ENCODE data around the gene PPP1R13B. TPM values are rescaled to one million over a fixed set of nuclear protein-coding genes. Genes with fewer than 3 reads are reported as not detected.

PPP1R13B gene
- total and polyA plus RNA-seq, 2 donors from 2014 or later: 15.1 to 69.4 TPM

DNA sequence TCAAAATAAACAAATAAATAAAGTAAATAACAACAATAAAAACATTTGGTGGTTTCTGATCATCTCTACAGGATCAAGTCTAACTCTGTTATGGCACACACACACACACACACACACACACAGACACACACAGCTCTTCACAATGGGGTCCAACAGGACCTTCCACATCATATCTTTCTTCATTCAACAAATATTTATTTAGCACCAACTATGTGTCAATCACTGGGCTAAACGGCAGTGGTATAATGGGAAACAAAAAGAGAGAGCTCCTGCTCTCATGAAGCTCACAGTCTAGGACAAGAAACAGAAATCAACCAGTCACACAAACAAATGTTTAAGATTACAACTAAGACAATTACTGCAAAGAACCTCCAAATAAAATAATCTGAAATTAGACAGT, 9.3 kb downstream of the PPP1R13B start:
- DNase-seq: no peak
- TF ChIP-seq, protein P1, sequence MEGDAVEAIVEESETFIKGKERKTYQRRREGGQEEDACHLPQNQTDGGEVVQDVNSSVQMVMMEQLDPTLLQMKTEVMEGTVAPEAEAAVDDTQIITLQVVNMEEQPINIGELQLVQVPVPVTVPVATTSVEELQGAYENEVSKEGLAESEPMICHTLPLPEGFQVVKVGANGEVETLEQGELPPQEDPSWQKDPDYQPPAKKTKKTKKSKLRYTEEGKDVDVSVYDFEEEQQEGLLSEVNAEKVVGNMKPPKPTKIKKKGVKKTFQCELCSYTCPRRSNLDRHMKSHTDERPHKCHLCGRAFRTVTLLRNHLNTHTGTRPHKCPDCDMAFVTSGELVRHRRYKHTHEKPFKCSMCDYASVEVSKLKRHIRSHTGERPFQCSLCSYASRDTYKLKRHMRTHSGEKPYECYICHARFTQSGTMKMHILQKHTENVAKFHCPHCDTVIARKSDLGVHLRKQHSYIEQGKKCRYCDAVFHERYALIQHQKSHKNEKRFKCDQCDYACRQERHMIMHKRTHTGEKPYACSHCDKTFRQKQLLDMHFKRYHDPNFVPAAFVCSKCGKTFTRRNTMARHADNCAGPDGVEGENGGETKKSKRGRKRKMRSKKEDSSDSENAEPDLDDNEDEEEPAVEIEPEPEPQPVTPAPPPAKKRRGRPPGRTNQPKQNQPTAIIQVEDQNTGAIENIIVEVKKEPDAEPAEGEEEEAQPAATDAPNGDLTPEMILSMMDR (IDR thresholded peaks at IDR 0.05; ENCODE audit: borderline replicate concordance, extremely low read depth, insufficient read depth): no peak
- FAIRE-seq: no peak
- H3K4me1 ChIP-seq (ENCODE audit: control insufficient read depth in 2 of 3, insufficient read depth in 2 of 3, low read depth in 1 of 3, low read length in 3 of 3): peaks cover 0 to 7% (median 0%) of the 10 kb centered on the region in 3 donors
- intact Hi-C loops (cut with DNase I): no loop called here
- H3K9ac ChIP-seq (ENCODE audit: low read length in 3 of 3): no peak overlapping the region
- H3K9me3 ChIP-seq (ENCODE audit: control insufficient read depth in 2 of 3, insufficient read depth in 1 of 3, low read length in 3 of 3): no peaks in the 10 kb centered on the region
- no peak overlapping the region for H3K4me3 ChIP-seq (ENCODE audit: low read length in 3 of 3)
- no peaks in the 10 kb centered on the region for H3K36me3 ChIP-seq (ENCODE audit: control insufficient read depth in 2 of 3, insufficient read depth in 3 of 3, low read length in 3 of 3)
- no peak overlapping the region for H3K27ac ChIP-seq (ENCODE audit: low read depth in 2 of 2, low read length in 2 of 2)
- no peaks in the 10 kb centered on the region for H3K27me3 ChIP-seq (ENCODE audit: control insufficient read depth, insufficient read depth, low read length)

DNA sequence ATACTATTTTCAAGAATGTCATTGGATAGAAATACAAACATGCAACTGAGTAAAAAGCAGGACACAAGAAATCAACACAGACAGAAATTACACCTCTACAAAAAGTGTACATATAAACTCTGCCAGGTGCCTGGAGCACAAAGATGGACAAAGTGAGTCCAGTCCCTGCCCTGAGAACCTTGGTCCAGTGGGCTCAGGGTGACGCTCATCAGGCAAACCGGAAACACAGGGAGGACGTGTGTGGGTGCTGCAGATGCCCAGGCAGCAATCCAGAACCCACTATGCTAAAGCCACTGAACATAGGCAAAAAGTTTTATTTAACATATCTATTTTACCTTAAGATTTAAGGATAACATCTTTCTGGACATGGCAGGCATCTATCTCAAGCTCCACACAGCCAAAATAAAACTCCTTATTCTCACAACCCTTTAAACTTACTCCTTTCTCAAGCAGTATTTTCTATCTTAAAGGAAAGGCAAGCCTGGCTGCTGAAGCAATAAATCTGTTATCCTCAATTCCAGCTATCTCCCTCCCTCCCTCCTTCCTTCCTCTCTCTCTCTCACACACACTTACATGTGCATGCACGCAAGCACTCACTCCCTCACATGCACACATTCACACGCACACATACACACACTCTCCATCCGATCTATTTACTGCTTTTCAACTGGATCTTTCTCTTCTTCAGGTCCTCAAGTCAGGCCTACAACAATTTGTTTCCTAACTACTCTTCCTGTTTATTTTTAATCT, 10.2 kb downstream of the PPP1R13B start:
- H3K27me3 ChIP-seq (ENCODE audit: control insufficient read depth, insufficient read depth, low read length): no peaks in the 10 kb centered on the region
- no peaks in the 10 kb centered on the region for H3K36me3 ChIP-seq (ENCODE audit: control insufficient read depth in 2 of 3, insufficient read depth in 3 of 3, low read length in 3 of 3)
- intact Hi-C loops (cut with DNase I): no loop called here
- H3K9ac ChIP-seq (ENCODE audit: low read length in 3 of 3): no peak overlapping the region
- FAIRE-seq (no peak), DNase-seq (peak in 1 of 5 donors; percentile 55)
- no peak overlapping the region for H3K27ac ChIP-seq (ENCODE audit: low read depth in 2 of 2, low read length in 2 of 2)
- TF ChIP-seq, protein P1 (IDR thresholded peaks at IDR 0.05; ENCODE audit: borderline replicate concordance, extremely low read depth, insufficient read depth): no peak
- H3K9me3 ChIP-seq (ENCODE audit: control insufficient read depth in 2 of 3, insufficient read depth in 1 of 3, low read length in 3 of 3): no peaks in the 10 kb centered on the region
- H3K4me1 ChIP-seq (ENCODE audit: control insufficient read depth in 2 of 3, insufficient read depth in 2 of 3, low read depth in 1 of 3, low read length in 3 of 3): peaks cover 0 to 7% (median 0%) of the 10 kb centered on the region in 3 donors
- H3K4me3 ChIP-seq (ENCODE audit: low read length in 3 of 3): no peak overlapping the region

DNA sequence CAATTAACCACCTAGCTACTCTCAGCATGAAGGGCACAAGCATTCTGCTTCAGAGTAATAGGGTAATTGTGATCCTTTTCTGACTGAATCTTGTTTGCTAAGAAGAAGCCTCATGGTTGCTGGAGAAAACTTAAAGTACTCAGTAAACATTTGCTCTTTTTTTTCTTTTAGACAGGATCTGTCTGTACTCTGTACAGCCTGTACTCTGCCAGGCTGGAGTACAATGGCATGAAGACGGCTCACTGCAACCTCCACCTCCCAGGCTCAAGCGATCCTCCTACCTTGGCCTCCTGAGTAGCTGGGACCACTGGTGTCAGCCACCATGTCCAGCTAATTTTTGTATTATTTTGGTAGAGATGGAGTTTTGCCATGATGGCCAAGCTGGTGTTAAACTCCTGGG, 12.4 kb downstream of the PPP1R13B start:
- DNase-seq: no peak
- intact Hi-C loops (cut with DNase I): no loop called here
- H3K9me3 ChIP-seq (ENCODE audit: control insufficient read depth in 2 of 3, insufficient read depth in 1 of 3, low read length in 3 of 3): no peaks in the 10 kb centered on the region
- TF ChIP-seq, protein P1 (IDR thresholded peaks at IDR 0.05; ENCODE audit: borderline replicate concordance, extremely low read depth, insufficient read depth): no peak
- peaks cover 0 to 7% (median 0%) of the 10 kb centered on the region in 3 donors for H3K4me1 ChIP-seq (ENCODE audit: control insufficient read depth in 2 of 3, insufficient read depth in 2 of 3, low read depth in 1 of 3, low read length in 3 of 3)
- H3K27ac ChIP-seq (ENCODE audit: low read depth in 2 of 2, low read length in 2 of 2): no peak overlapping the region
- no peak overlapping the region for H3K9ac ChIP-seq (ENCODE audit: low read length in 3 of 3)
- H3K27me3 ChIP-seq (ENCODE audit: control insufficient read depth, insufficient read depth, low read length): no peaks in the 10 kb centered on the region
- no peaks in the 10 kb centered on the region for H3K36me3 ChIP-seq (ENCODE audit: control insufficient read depth in 2 of 3, insufficient read depth in 3 of 3, low read length in 3 of 3)
- H3K4me3 ChIP-seq (ENCODE audit: low read length in 3 of 3): no peak overlapping the region
- no peak for FAIRE-seq
